Immature natural killer cell (primary cell): ENCODE measurements around the gene TUSC7. TPM values are rescaled to one million over a fixed set of nuclear protein-coding genes. Genes with fewer than 3 reads are reported as not detected.

ENCODE experiments used
- DNase-seq, 3 donors: peaks; one replicate each; pipeline ENCODE4 v3.0.0; 2022; ENCODE audit warnings: mixed read lengths in 1 of 3
- H3K27ac Mint-ChIP-seq, 6 donors: one replicate each; pipeline ENCODE4 v1.8.0; 2020; ENCODE audit warnings: mixed read lengths in 6 of 6, mild to moderate bottlenecking in 5 of 6, inconsistent platforms in 4 of 6, moderate library complexity in 3 of 6
- H3K27me3 Mint-ChIP-seq, 3 donors: one replicate each; pipeline ENCODE4 v1.8.0; 2020 to 2021; ENCODE audit warnings: low read depth in 3 of 3, mild to moderate bottlenecking in 3 of 3, mixed read lengths in 3 of 3, moderate library complexity in 3 of 3, inconsistent platforms in 1 of 3
- H3K36me3 Mint-ChIP-seq, 3 donors: one replicate each; pipeline ENCODE4 v1.8.0; 2020; ENCODE audit warnings: mixed read lengths in 3 of 3, inconsistent platforms in 2 of 3, mild to moderate bottlenecking in 2 of 3
- H3K4me1 Mint-ChIP-seq, 2 donors: one replicate each; pipeline ENCODE4 v1.8.0; 2020; ENCODE audit warnings: inconsistent platforms in 2 of 2, mild to moderate bottlenecking in 2 of 2, mixed read lengths in 2 of 2, moderate library complexity in 1 of 2
- H3K4me3 Mint-ChIP-seq, 5 donors: one replicate each; pipeline ENCODE4 v1.8.0; 2020; ENCODE audit warnings: mild to moderate bottlenecking in 5 of 5, mixed read lengths in 5 of 5, inconsistent platforms in 3 of 5, moderate library complexity in 3 of 5
- H3K9me3 Mint-ChIP-seq, 6 donors: one replicate each; pipeline ENCODE4 v1.8.0; 2020; ENCODE audit warnings: mild to moderate bottlenecking in 6 of 6, mixed read lengths in 6 of 6, inconsistent platforms in 4 of 6, moderate library complexity in 3 of 6
- polyA plus RNA-seq, 3 donors: library from polyadenylated mRNA; unstranded; fragments of 300-500 nt; fragmentation: Illumina TruSeq; gene quantifications; one replicate each; pipeline ENCODE4 v1.2.3, GENCODE V29; 2021

TUSC7 gene
- not detected for polyA plus RNA-seq

- Mint-ChIP-seq H3K4me1 (no peaks in the 10 kb centered on the region), H3K9me3 (peaks cover 0 to 12% (median 0%) of the 10 kb centered on the region in 6 donors), H3K36me3 (no peaks in the 10 kb centered on the region), H3K27ac (no peak within 1 kb of the TSS), H3K27me3 (no peaks in the 10 kb centered on the region), H3K4me3 (no peak within 1 kb of the TSS)
- DNase-seq = no peak
These were observed at the start of gene TUSC7 for GRCh38 chr3:116709479-116709878. Gene TUSC7, plus strand, starts transcription at chr3:116709779.

DNA sequence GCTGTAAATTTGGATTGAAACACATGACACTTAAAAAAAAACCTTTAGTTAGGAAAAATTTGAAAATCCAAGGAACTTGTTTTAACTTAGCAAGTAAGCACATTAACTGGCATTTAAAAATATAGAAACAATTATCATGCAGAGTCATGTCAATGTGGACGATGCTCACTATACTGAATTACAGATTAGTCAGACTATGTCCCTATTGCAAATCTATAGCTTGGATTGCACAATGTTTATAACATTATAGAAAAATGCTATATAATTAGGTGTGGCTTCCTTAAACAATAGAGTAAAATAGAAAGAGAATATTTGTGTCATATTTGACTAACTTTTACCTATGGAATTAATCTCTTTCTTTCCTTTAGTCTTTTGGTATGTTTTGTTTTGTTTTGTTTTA, 48.4 kb upstream of the TUSC7 start:
- Mint-ChIP-seq H3K9me3 (peaks cover 0 to 14% (median 10%) of the 10 kb centered on the region in 6 donors), H3K27me3 (no peaks in the 10 kb centered on the region), H3K4me3 (no peak overlapping the region), H3K4me1 (no peaks in the 10 kb centered on the region), H3K27ac (no peak overlapping the region), H3K36me3 (no peaks in the 10 kb centered on the region)
- DNase-seq = no peak

GRCh38 chr3:116663161-116664110, 46.1 kb upstream of the TUSC7 start:
- Mint-ChIP-seq H3K4me3 (no peak overlapping the region), H3K27me3 (no peaks in the 10 kb centered on the region), H3K27ac (no peak overlapping the region), H3K9me3 (peaks cover 0 to 28% (median 17%) of the 10 kb centered on the region in 6 donors), H3K36me3 (no peaks in the 10 kb centered on the region), H3K4me1 (no peaks in the 10 kb centered on the region)
- DNase-seq = no peak

DNA sequence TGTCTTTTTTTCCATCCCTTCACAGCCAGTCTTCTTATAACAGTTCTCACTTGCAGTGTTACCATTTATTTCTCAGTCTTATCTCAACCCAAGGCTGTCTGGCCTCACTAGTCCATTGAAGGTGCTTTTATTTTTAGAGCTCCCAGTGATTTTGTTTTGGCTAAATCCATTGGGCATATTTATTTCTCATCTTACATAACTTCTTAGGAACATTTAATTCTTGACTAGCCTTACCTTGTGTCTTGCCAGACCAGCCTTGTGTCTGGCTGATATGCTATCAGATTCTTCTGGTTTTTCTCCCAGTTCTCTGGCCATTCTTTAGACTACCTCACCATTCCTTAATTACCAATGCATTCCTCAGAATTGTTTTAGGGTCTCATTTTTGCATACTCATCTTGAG, 42.3 kb upstream of the TUSC7 start:
- H3K4me3 Mint-ChIP-seq = no peak overlapping the region
- H3K27me3 Mint-ChIP-seq = no peaks in the 10 kb centered on the region
- H3K4me1 Mint-ChIP-seq = no peaks in the 10 kb centered on the region
- DNase-seq = no peak
- H3K27ac Mint-ChIP-seq = no peak overlapping the region
- no peaks in the 10 kb centered on the region for H3K36me3 Mint-ChIP-seq
- peaks cover 7 to 44% (median 18%) of the 10 kb centered on the region in 6 donors for H3K9me3 Mint-ChIP-seq

DNA sequence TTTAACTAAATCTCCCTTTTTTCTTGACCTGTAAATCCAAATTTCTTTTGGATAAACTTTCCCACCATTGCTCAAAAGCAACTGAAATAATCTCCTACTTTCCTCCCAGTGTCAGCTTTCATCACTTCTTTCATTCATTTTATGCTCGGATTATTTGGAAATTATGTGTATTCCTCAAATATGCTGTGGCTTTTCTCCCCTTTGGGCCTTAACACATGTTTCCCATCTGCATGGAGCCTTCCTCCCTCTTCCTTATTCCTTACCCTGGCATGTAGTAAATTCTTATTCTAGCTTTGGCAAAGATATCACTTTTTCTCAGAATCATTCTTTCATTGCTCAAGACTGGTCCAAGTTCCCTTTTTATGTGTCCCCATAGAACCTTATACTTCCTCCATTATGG, 41.8 kb upstream of the TUSC7 start:
- Mint-ChIP-seq H3K36me3 (no peaks in the 10 kb centered on the region), H3K27ac (no peak overlapping the region), H3K27me3 (no peaks in the 10 kb centered on the region), H3K4me1 (no peaks in the 10 kb centered on the region), H3K4me3 (no peak overlapping the region), H3K9me3 (peaks cover 8 to 49% (median 19%) of the 10 kb centered on the region in 6 donors)
- DNase-seq = no peak

DNA sequence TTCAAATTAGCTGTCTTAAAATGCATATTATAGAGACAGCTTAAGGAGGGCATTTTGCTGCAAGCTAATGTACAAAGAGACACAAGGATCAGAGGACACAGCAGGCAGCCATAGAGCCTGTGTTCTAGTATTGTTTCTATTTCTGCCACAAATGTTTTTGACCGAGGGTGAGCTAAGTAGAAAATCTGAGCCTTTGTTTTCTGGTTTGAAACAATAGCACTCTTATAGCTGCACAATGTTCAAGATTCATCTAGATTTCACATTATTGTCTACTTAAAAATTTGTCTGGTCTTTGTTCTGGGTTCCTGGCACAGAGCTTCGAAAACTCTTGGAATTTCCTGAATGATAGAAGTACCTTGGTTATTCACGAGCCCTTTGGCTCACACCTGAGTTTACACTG, 40.0 kb upstream of the TUSC7 start:
- DNase-seq = no peak
- Mint-ChIP-seq H3K36me3 (no peaks in the 10 kb centered on the region), H3K27ac (no peak overlapping the region), H3K4me3 (no peak overlapping the region), H3K9me3 (peaks cover 8 to 46% (median 17%) of the 10 kb centered on the region in 6 donors), H3K27me3 (no peaks in the 10 kb centered on the region), H3K4me1 (no peaks in the 10 kb centered on the region)

DNA sequence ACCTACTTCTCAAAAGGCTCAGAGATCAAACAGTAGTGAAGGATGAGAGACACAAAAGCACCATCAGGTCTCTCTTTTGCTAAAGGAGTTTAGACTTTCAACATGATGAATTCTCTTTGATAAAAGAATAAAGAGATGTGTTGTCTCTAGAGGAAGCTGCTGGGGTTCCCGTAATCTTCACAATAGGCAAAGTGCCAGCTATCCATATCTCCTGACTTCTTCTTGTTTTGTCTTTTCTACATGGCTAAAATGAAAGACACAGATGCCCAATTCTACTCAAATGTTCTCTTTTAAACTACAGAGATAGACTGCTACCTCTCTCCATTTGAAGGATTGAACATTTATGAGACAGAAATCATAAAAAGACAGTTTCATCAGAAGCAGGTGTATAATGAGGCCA, 38.4 kb upstream of the TUSC7 start:
- H3K4me1 Mint-ChIP-seq = no peaks in the 10 kb centered on the region
- H3K4me3 Mint-ChIP-seq = no peak overlapping the region
- no peaks in the 10 kb centered on the region for H3K27me3 Mint-ChIP-seq
- peaks cover 5 to 56% (median 18%) of the 10 kb centered on the region in 6 donors for H3K9me3 Mint-ChIP-seq
- DNase-seq = no peak
- H3K36me3 Mint-ChIP-seq = no peaks in the 10 kb centered on the region
- H3K27ac Mint-ChIP-seq = no peak overlapping the region

DNA sequence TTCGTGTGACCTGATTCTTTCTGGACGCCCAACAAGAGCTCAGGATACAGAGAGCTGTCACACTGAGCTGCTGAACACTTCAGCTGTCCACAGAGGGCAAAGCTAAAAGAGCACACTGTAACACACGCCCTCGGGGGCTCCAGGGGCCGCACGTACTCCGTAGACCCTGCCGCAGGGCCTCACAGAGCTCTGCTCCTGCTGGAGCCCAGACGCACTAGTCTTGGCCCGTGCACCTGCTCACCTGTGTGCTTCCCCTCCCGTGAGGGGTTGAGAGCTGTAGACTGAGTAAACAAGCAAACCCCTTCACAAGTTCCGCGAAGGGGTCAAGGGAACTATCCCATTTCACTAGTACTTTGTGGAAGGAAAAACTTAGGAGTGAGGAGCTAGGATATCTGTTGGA, 30.7 kb upstream of the TUSC7 start:
- no peaks in the 10 kb centered on the region for H3K4me1 Mint-ChIP-seq
- H3K27ac Mint-ChIP-seq = peak overlapping the region in 1 of 6 donors; percentile 55
- H3K4me3 Mint-ChIP-seq = no peak overlapping the region
- DNase-seq = no peak
- H3K36me3 Mint-ChIP-seq = no peaks in the 10 kb centered on the region
- peaks cover 0 to 2% (median 0%) of the 10 kb centered on the region in 3 donors for H3K27me3 Mint-ChIP-seq
- peaks cover 8 to 23% (median 14%) of the 10 kb centered on the region in 6 donors for H3K9me3 Mint-ChIP-seq

DNA sequence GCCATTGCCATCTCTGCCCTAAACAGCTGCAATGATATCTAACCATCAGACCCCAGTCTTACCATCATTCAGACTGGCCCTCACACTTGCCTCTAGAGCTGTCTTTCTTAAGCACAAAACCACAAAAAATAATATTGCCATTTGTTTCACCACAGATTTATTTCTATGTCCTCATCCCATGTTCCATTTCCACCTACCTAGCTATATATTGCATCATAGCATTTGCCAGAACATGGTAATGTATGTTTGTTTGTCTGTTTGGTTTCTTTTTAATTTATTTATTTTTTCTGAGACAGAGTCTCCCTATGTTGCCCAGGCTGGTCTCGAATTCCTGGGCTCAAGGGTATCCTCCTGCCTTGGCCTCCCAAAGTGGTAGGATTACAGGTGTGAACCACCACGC, 18.5 kb upstream of the TUSC7 start:
- H3K27ac Mint-ChIP-seq = no peak overlapping the region
- no peaks in the 10 kb centered on the region for H3K27me3 Mint-ChIP-seq
- DNase-seq = no peak
- peaks cover 4 to 18% (median 8%) of the 10 kb centered on the region in 6 donors for H3K9me3 Mint-ChIP-seq
- no peaks in the 10 kb centered on the region for H3K36me3 Mint-ChIP-seq
- no peaks in the 10 kb centered on the region for H3K4me1 Mint-ChIP-seq
- no peak overlapping the region for H3K4me3 Mint-ChIP-seq

- Mint-ChIP-seq H3K27ac (no peak overlapping the region), H3K4me3 (no peak overlapping the region), H3K36me3 (no peaks in the 10 kb centered on the region), H3K4me1 (no peaks in the 10 kb centered on the region), H3K27me3 (peaks cover 0 to 5% (median 0%) of the 10 kb centered on the region in 3 donors), H3K9me3 (peaks cover 3 to 20% (median 9%) of the 10 kb centered on the region in 6 donors)
- DNase-seq = no peak
These were observed 8.5 kb upstream of the TUSC7 start for GRCh38 chr3:116701070-116701469.

DNA sequence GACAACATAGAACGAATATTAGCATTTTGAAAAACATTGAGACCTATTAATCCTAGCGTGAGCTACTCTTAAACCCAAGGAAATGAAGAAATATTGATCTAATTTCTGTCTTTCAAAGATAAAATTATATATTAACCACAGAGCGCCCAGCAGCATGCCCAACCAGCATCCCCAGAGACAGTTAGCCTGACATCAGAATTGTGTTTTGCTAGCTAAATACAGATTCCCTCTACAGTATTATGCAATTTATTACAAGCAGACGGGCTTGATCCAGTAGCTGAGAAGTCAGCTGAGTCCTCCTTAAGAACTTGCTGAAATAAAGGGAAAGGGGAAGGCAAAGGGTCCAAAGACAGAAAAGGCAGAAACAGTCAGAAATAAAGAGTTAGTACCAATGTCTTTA, 7.2 kb upstream of the TUSC7 start:
- DNase-seq = no peak
- Mint-ChIP-seq H3K4me3 (no peak overlapping the region), H3K9me3 (peaks cover 0 to 13% (median 5%) of the 10 kb centered on the region in 6 donors), H3K4me1 (no peaks in the 10 kb centered on the region), H3K27ac (no peak overlapping the region), H3K27me3 (peaks cover 0 to 5% (median 0%) of the 10 kb centered on the region in 3 donors), H3K36me3 (no peaks in the 10 kb centered on the region)

DNA sequence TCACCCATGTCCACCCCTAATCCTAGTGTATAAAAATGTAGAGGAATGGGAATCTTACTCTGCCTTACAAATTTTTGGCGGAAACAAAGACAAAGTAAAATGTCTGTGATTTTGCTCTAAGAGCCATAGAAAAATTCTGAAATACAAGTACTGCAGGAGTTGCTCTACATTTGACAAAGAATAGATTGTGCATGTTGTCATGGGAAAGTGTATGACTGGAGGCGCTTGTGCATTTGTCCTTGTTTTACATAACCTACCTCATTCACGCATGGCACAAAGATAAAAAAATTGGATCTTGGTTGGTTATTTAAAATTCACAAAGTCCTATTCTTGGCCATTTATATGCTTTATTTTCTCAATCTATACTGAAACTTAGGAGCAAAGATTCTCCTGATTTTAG, 2.0 kb upstream of the TUSC7 start:
- no peak overlapping the region for H3K4me3 Mint-ChIP-seq
- DNase-seq = no peak
- H3K27me3 Mint-ChIP-seq = peaks cover 0 to 5% (median 0%) of the 10 kb centered on the region in 3 donors
- H3K4me1 Mint-ChIP-seq = no peaks in the 10 kb centered on the region
- peaks cover 0 to 15% (median 3%) of the 10 kb centered on the region in 6 donors for H3K9me3 Mint-ChIP-seq
- H3K36me3 Mint-ChIP-seq = no peaks in the 10 kb centered on the region
- no peak overlapping the region for H3K27ac Mint-ChIP-seq

DNA sequence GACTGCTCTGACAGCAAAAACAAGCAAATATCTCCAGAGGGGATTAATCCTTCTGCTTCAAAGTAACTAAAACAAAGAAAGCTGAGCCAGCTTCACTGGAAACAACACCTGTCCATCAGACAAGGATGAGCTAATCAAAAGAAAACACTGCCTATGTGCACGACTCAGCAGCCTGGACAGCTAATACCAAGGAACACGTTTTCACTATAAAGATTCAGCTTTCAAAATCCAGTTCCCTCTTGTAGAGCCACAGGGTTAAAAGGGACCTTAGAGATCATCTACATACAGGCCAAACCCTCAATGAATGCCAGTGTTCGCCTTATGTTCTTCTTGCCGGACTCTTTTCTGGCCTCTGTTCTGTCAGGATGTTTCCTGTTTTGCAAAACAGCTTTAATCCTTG, 6.9 kb downstream of the TUSC7 start:
- Mint-ChIP-seq H3K36me3 (no peaks in the 10 kb centered on the region), H3K4me1 (no peaks in the 10 kb centered on the region), H3K27ac (no peak overlapping the region), H3K27me3 (peaks cover 0 to 1% (median 0%) of the 10 kb centered on the region in 3 donors), H3K9me3 (peaks cover 2 to 15% (median 8%) of the 10 kb centered on the region in 6 donors), H3K4me3 (no peak overlapping the region)
- no peak for DNase-seq

DNA sequence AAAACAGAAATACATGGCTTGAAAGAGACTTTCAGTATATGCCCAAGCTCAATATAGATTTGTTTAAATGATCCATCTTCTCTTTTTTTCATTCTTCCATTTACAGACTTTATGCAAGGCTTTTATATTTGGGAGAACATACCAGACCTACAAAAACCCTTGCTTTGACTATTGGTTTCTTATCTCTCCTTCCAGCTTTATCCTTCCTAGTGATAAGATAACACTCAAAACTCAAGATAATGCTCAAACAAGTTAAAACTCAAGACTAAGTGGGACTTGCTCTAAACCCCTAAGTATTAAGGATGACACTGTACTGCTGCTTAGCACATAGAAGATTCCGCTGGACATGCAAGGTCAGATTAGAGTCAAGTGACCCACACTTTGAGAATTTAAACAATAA, 8.0 kb downstream of the TUSC7 start:
- Mint-ChIP-seq H3K36me3 (no peaks in the 10 kb centered on the region), H3K9me3 (peaks cover 2 to 21% (median 7%) of the 10 kb centered on the region in 6 donors), H3K27me3 (peaks cover 0 to 1% (median 0%) of the 10 kb centered on the region in 3 donors), H3K4me3 (no peak overlapping the region), H3K4me1 (no peaks in the 10 kb centered on the region), H3K27ac (no peak overlapping the region)
- DNase-seq = no peak
